ENCODE measurements around the gene ROBO2. TPM values are rescaled to one million over a fixed set of nuclear protein-coding genes. Genes with fewer than 3 reads are reported as not detected.

Gene ROBO2
- total RNA-seq, 1 donor from 2014 or later = 2.9 TPM

DNA sequence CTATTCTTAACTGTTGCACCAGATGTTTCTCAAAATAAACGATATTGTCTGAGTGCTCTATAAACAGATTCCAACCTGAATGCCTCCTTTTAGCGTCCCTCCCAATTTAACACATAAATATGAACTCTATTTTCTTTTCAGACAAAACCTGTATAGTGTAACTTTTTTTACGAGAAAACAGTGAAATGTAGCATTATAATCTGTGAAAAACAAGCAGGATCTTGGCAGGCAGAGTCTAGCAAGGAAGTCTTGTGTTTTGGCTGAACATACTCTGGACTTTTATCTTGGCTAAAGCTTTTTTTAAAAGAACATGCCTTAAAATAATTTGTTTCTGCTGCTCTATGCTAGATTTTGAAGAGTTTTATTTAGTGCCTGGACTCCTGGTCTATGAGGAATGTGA lies 150.5 kb downstream of the ROBO2 start:
- no peaks in the 10 kb centered on the region for H3K4me1 ChIP-seq
- H3K27me3 ChIP-seq = no peaks in the 10 kb centered on the region
- peak overlapping the region in 1 of 2 donors; percentile 41 for H3K27ac ChIP-seq
- TF ChIP-seq, protein P1, sequence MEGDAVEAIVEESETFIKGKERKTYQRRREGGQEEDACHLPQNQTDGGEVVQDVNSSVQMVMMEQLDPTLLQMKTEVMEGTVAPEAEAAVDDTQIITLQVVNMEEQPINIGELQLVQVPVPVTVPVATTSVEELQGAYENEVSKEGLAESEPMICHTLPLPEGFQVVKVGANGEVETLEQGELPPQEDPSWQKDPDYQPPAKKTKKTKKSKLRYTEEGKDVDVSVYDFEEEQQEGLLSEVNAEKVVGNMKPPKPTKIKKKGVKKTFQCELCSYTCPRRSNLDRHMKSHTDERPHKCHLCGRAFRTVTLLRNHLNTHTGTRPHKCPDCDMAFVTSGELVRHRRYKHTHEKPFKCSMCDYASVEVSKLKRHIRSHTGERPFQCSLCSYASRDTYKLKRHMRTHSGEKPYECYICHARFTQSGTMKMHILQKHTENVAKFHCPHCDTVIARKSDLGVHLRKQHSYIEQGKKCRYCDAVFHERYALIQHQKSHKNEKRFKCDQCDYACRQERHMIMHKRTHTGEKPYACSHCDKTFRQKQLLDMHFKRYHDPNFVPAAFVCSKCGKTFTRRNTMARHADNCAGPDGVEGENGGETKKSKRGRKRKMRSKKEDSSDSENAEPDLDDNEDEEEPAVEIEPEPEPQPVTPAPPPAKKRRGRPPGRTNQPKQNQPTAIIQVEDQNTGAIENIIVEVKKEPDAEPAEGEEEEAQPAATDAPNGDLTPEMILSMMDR (IDR thresholded peaks at IDR 0.05) = no peak
- peak overlapping the region in 1 of 2 donors; percentile 41 for H3K4me3 ChIP-seq
- H3K9me3 ChIP-seq = no peaks in the 10 kb centered on the region
- no peak for DNase-seq (ENCODE audit: low spot score in 2 of 2)
- intact Hi-C loops (cut with DNase I) = no loop called here
- no peaks in the 10 kb centered on the region for H3K36me3 ChIP-seq

DNA sequence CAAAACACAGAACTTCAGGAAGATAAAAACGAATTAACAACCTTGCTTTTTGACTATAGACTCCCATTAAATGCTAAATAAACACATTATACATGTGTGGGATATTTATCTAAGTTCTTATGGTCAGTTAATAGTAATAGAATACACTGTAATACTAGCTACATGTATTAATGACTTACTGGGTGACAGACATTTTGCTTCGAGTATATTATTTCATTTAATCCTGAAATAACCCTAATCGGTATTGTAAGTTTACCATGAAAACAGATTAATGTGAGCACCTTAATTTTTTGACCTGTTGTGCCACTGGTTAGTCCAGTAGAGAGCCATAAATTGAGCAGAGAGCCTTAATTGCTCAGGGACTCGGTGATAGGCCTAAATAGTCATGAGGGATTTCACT lies 151.1 kb downstream of the ROBO2 start:
- Histone ChIP-seq H3K36me3 (no peaks in the 10 kb centered on the region), H3K4me3 (no peak overlapping the region), H3K4me1 (no peaks in the 10 kb centered on the region), H3K9me3 (no peaks in the 10 kb centered on the region), H3K27ac (no peak overlapping the region), H3K27me3 (no peaks in the 10 kb centered on the region)
- intact Hi-C loops (cut with DNase I) = no loop called here
- TF ChIP-seq, protein P1 (IDR thresholded peaks at IDR 0.05) = no peak
- no peak for DNase-seq (ENCODE audit: low spot score in 2 of 2)

DNA sequence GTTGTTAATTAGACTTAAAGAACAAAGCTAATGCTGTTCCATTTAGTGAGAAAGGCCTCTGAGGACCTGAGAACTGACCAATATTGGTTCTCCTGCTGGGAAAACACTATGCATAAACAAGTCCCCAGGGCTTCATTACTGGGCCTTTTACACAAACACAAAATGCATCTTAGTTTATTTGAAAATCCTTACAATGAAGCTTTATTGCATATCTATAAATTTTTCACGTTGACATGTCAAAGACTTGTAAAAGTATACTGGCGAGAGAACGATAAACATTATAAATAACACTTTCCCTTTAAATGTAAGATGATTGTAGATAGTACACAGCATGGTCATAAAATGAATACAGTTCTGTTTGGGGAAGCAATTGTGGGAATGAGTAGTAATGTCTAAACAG lies 151.7 kb downstream of the ROBO2 start:
- no peak for DNase-seq (ENCODE audit: low spot score in 2 of 2)
- Histone ChIP-seq H3K9me3 (no peaks in the 10 kb centered on the region), H3K4me3 (no peak overlapping the region), H3K27ac (no peak overlapping the region), H3K36me3 (no peaks in the 10 kb centered on the region), H3K4me1 (no peaks in the 10 kb centered on the region), H3K27me3 (no peaks in the 10 kb centered on the region)
- intact Hi-C loops (cut with DNase I) = no loop called here
- TF ChIP-seq, protein P1 (IDR thresholded peaks at IDR 0.05) = no peak

DNA sequence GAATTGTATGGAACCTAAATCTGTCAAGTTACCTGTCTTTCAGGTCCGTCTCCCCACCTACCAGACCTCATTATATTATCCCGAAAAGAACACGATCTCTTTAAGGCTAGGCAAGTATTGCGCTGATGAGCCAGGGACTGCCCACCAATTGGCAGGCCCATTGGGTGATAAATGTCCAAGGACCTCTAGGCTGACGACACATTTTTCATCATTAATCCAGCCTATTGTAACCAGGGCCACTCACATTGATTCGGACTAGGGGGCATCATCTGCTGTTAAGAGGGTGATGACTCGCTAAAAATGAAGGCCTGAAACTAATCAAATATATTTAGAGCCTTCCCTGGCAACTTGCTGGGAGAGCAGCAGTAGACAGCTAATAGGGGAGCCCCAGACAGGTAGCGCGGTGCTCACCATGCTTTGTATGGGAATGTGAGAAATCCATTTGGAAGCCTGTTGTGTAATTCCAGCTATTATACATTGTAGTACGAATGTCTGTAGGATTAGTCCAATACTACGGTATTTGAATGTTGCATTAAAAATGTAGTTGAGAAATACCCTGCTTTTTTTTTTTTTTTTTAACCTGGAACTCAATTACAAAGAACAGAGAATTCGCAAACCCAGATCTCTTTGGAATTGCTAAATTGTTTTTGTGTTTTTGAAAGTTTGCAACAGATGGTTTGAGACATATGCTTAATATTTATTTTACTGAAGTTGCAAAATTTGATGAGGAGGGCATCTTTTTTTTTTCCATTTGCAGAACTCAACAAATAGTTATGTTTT lies 156.1 kb downstream of the ROBO2 start:
- no peak overlapping the region for H3K4me3 ChIP-seq
- intact Hi-C loops (cut with DNase I) = no loop called here
- no peaks in the 10 kb centered on the region for H3K36me3 ChIP-seq
- no peak overlapping the region for H3K27ac ChIP-seq
- TF ChIP-seq, protein P1 (IDR thresholded peaks at IDR 0.05) = no peak
- no peak for DNase-seq (ENCODE audit: low spot score in 2 of 2)
- no peaks in the 10 kb centered on the region for H3K4me1 ChIP-seq
- no peaks in the 10 kb centered on the region for H3K27me3 ChIP-seq
- H3K9me3 ChIP-seq = no peaks in the 10 kb centered on the region

DNA sequence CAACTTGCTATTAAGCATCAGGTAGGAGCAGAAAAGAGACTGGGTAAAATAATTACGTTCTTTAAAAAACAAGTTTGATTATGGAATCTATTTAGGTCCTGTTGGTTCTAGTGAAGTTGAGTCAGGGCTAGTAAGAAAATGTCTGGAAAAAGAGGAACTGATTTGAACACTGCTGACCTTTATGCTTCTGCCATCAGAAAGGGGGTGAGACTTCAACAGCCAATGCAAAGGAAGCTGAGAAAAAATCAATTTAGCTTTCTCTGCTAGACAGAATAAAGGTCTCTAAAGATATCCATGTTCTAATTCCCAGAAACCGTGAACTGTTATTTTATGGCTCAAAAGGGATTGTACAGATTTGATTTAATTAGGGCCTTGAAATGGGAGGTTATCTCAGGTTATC lies 157.5 kb downstream of the ROBO2 start:
- Histone ChIP-seq H3K4me1 (no peaks in the 10 kb centered on the region), H3K27ac (no peak overlapping the region), H3K4me3 (no peak overlapping the region), H3K36me3 (no peaks in the 10 kb centered on the region), H3K27me3 (no peaks in the 10 kb centered on the region), H3K9me3 (no peaks in the 10 kb centered on the region)
- TF ChIP-seq, protein P1 (IDR thresholded peaks at IDR 0.05) = no peak
- intact Hi-C loops (cut with DNase I) = no loop called here
- DNase-seq (ENCODE audit: low spot score in 2 of 2) = no peak

All from ascending aorta (tissue), 2 donors.